Measurements from ENCODE around the gene PIP5K1A. TPM values are rescaled to one million over a fixed set of nuclear protein-coding genes. Genes with fewer than 3 reads are reported as not detected.
"Not testable (repeated sequence)": the region's sequence is repeated elsewhere in the genome, so short reads cannot be mapped to it uniquely, and the experiment has no call there.

Gene PIP5K1A
- total RNA-seq, 2 experiments from 2014 or later: 78.6 to 84.3 TPM

GRCh38 chr1:151166505-151166956, 31.8 kb upstream of the PIP5K1A start:
- peaks cover 46% of the 10 kb centered on the region for H3K4me1 Mint-ChIP-seq (ENCODE audit: low read depth)
- H3K27ac Mint-ChIP-seq: peak overlapping the region; percentile 92
- peaks cover 30% of the 10 kb centered on the region for H3K36me3 Mint-ChIP-seq
- intact Hi-C loops (cut with micrococcal nuclease): loop anchor here (1.0 kb wide), 2 partner anchors 24 to 115 kb away; partner anchors contain the start of gene VPS72
- CTCF ChIA-PET: interaction anchor here (0.6 to 1.2 kb wide), 5 partner anchors 10 to 96 kb away, joined by 3 to 6 read pairs (median 3); partner anchors contain the start of genes GABPB2 and TNFAIP8L2
- H3K4me3 Mint-ChIP-seq: peak overlapping the region; percentile 92
- peaks cover 2% of the 10 kb centered on the region for H3K27me3 Mint-ChIP-seq
- peak; percentile 19 for DNase-seq
- POLR2A ChIA-PET: interaction anchor here (0.6 to 3.4 kb wide), 6 partner anchors 10 to 70 kb away, joined by 3 to 18 read pairs (median 6); partner anchors contain the start of genes TNFAIP8L2 and VPS72
- H3K9me3 Mint-ChIP-seq: no peaks in the 10 kb centered on the region

DNA sequence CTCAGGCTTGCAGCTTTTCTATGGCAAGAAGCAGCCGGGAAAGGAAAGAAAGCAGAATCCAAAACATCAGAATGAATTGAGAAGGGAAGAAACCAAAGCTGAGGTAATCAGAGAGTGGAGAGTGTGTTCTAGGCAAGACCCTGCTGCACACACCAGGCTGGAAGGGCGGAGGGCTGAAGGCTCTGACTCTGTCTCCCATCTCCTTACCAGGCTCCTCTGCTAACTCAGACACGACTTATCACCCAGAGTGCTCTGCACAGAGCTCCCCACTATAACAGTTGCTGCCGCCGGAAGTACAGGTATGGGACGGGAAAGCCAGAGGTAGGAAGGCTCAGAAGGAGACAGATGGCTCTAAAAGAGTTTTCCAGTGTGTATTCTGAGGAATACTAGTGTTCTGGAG, 31.2 kb upstream of the PIP5K1A start:
- intact Hi-C loops (cut with micrococcal nuclease): no loop called here
- H3K36me3 Mint-ChIP-seq: peaks cover 26% of the 10 kb centered on the region
- peaks cover 40% of the 10 kb centered on the region for H3K4me1 Mint-ChIP-seq (ENCODE audit: low read depth)
- peak overlapping the region; percentile 92 for H3K4me3 Mint-ChIP-seq
- CTCF ChIA-PET: interaction anchor here (0.6 to 1.0 kb wide), 2 partner anchors 10 to 68 kb away, joined by 3 to 6 read pairs; partner anchors contain the start of gene TNFAIP8L2
- no peaks in the 10 kb centered on the region for H3K9me3 Mint-ChIP-seq
- peak overlapping the region; percentile 92 for H3K27ac Mint-ChIP-seq
- no peak for DNase-seq
- peaks cover 2% of the 10 kb centered on the region for H3K27me3 Mint-ChIP-seq
- POLR2A ChIA-PET: interaction anchor here (1.0 to 3.4 kb wide), 3 partner anchors 10 to 22 kb away, joined by 5 to 18 read pairs (median 6); partner anchors contain the start of genes TNFAIP8L2 and VPS72

- CTCF ChIA-PET: interaction anchor here (0.8 to 1.0 kb wide), 2 partner anchors 81 to 83 kb away, joined by 3 read pairs; no protein-coding TSS in a partner anchor
- Mint-ChIP-seq H3K4me1 (ENCODE audit: low read depth) (peaks cover 16% of the 10 kb centered on the region), H3K27ac (no peak overlapping the region), H3K9me3 (no peaks in the 10 kb centered on the region), H3K4me3 (no peak overlapping the region), H3K36me3 (peaks cover 29% of the 10 kb centered on the region), H3K27me3 (no peaks in the 10 kb centered on the region)
- intact Hi-C loops (cut with micrococcal nuclease): no loop called here
- DNase-seq: no peak
- POLR2A ChIA-PET: interaction anchor here (0.9 to 1.4 kb wide), 2 partner anchors 10 to 12 kb away, joined by 3 to 4 read pairs; no protein-coding TSS in a partner anchor
These were observed 27.2 kb upstream of the PIP5K1A start for GRCh38 chr1:151171190-151171589.

DNA sequence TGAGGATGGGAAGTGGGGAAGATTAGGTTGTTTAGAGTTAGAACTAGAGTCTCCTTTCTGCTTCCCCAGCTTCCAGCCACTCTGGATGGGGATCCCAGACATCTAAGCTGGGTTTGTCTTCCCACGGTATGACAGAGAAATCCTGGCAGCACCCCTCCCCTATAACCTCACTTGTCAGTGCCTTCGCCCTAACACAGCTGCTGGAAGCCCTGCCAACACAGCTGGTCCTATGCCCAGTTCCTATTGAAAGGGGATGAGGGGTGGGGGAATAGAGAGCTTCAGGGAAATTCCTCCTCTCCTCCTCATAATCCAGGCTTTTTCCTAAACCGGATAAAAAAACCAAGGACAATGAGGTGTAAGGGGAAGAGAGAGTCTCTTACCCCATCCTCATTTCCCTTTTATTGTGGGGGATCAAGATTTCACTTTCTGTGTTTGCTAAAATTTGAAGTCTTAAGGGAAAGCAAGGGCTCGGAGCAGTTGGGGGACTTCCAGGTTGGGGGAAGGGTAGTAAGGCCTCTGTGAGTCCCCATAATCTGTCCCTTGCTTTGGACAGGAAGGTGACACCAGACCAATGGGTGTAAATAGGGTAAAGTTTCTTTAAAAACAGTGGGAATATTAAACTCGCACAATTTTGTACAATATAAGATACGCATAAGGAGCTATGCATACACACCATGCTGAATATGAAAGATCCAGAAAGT, 23.2 kb upstream of the PIP5K1A start:
- Mint-ChIP-seq H3K9me3 (no peaks in the 10 kb centered on the region), H3K27ac (no peak overlapping the region), H3K4me3 (no peak overlapping the region), H3K4me1 (ENCODE audit: low read depth) (no peaks in the 10 kb centered on the region), H3K36me3 (peaks cover 31% of the 10 kb centered on the region), H3K27me3 (no peaks in the 10 kb centered on the region)
- no peak for DNase-seq
- ChIA-PET POLR2A (no interaction called here), CTCF (interaction anchor here (1.0 kb wide), 1 partner anchor 19 kb away, joined by 3 read pairs; the partner anchor contains the start of gene TNFAIP8L2)
- intact Hi-C loops (cut with micrococcal nuclease): no loop called here

DNA sequence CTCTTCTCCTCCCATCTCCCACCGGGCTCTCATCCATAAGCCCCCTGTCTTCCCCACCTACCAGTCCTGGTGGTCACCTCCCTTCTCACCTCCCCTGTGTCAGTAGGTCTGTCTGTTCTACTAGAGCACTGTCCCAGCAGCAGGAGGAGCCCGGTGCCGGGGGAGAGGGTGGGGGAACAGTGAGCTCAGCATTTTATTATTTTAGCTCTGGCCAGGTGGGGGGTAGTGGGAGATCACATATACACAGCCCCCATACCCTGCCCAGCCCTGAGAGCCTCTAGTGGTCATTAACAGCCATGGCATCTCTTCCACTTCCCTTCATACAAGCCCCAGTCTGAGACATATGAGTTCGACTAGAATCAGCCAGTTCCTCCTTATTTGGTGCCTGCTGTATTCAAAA, 22.5 kb upstream of the PIP5K1A start, which contains the start of gene TMOD4:
TSS of gene TMOD4 (minus strand) at position 119 of the 400 bp plus-strand sequence. CDS start 1,106 bp downstream, outside the sequence.
- ChIA-PET POLR2A (no interaction called here), CTCF (interaction anchor here (1.0 to 1.1 kb wide), 2 partner anchors 14 to 19 kb away, joined by 3 to 5 read pairs; partner anchors contain the start of genes TNFAIP8L2 and VPS72)
- Mint-ChIP-seq H3K27ac (peak within 1 kb of the TSS; percentile 55), H3K36me3 (peaks cover 32% of the 10 kb centered on the region), H3K4me3 (no peak within 1 kb of the TSS), H3K9me3 (no peaks in the 10 kb centered on the region), H3K4me1 (ENCODE audit: low read depth) (no peaks in the 10 kb centered on the region), H3K27me3 (no peaks in the 10 kb centered on the region)
- intact Hi-C loops (cut with micrococcal nuclease): no loop called here
- no peak for DNase-seq

DNA sequence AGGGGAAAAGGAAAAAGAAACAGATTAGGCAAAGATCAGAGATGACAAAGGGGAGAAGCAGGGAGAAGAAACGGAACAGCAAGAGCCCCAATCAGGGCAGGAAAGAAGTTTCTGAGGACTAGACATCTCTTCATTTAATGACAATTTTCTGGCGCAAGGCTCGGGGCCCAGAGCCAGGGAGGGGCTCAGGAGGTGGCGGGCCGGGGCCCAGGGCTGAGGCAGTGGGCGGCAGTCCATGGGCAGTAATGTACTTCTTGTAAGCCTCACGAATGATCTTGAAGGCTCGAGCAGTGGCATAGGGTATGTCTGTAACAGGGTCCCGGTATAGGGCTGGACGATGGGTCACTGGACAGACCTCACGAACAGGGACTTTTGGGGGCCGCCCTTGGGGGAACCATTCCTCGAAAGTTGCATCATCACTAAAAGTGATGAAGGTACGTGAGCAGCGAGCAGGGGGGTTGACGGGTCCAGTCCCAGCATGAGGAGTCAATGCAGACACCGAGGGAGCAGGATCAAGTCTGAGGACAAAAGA, 21.8 kb upstream of the PIP5K1A start:
- CTCF ChIA-PET: interaction anchor here (1.1 kb wide), 1 partner anchor 13 kb away, joined by 5 read pairs; the partner anchor contains the start of gene VPS72

GRCh38 chr1:151184211-151184610, 14.1 kb upstream of the PIP5K1A start:
- intact Hi-C loops (cut with micrococcal nuclease): no loop called here
- Mint-ChIP-seq H3K27me3 (no peaks in the 10 kb centered on the region), H3K4me3 (no peak overlapping the region), H3K36me3 (peaks cover 39% of the 10 kb centered on the region), H3K4me1 (ENCODE audit: low read depth) (peaks cover 13% of the 10 kb centered on the region), H3K27ac (no peak overlapping the region), H3K9me3 (no peaks in the 10 kb centered on the region)
- ChIA-PET POLR2A (interaction anchor here (0.5 kb wide), 1 partner anchor 26 kb away, joined by 5 read pairs; no protein-coding TSS in a partner anchor), CTCF (no interaction called here)
- DNase-seq: no peak

More for the DNA sequence above, 21.8 kb upstream of the PIP5K1A start:
- no peaks in the 10 kb centered on the region for H3K27me3 Mint-ChIP-seq
- intact Hi-C loops (cut with micrococcal nuclease): no loop called here
- H3K4me1 Mint-ChIP-seq (ENCODE audit: low read depth): no peaks in the 10 kb centered on the region
- H3K4me3 Mint-ChIP-seq: no peak overlapping the region
- POLR2A ChIA-PET: no interaction called here
- peaks cover 37% of the 10 kb centered on the region for H3K36me3 Mint-ChIP-seq
- no peak overlapping the region for H3K27ac Mint-ChIP-seq
- no peak for DNase-seq
- no peaks in the 10 kb centered on the region for H3K9me3 Mint-ChIP-seq

DNA sequence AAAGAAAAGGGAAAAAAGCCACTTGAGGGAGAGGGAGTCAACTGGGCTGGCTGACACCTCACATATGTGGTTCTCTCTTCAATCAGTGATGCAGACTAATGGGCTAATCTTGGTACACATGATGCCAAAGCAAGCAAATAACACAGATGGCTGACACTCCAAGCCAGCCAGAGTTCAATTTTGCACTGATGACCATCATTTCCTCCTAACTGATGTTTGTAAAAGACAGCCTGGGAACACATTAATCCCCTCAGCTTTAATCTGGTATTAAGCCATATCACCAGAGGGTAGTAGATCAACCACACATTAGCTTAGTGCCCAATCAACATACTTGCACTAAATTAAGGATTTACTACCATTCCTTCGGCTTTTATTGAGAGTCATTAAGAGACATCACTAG, 11.1 kb upstream of the PIP5K1A start:
- no peak for DNase-seq
- peaks cover 25% of the 10 kb centered on the region for H3K36me3 Mint-ChIP-seq
- POLR2A ChIA-PET: interaction anchor here (1.3 kb wide), 1 partner anchor 12 kb away, joined by 4 read pairs; no protein-coding TSS in a partner anchor
- intact Hi-C loops (cut with micrococcal nuclease): no loop called here
- H3K4me1 Mint-ChIP-seq (ENCODE audit: low read depth): peaks cover 22% of the 10 kb centered on the region
- no peak overlapping the region for H3K27ac Mint-ChIP-seq
- CTCF ChIA-PET: interaction anchor here (1.0 to 1.3 kb wide), 3 partner anchors 30 to 153 kb away, joined by 3 to 5 read pairs (median 4); partner anchors contain the start of gene TNFAIP8L2
- H3K4me3 Mint-ChIP-seq: no peak overlapping the region
- no peaks in the 10 kb centered on the region for H3K27me3 Mint-ChIP-seq
- H3K9me3 Mint-ChIP-seq: no peaks in the 10 kb centered on the region

- H3K9me3 Mint-ChIP-seq; H3K27me3 Mint-ChIP-seq; intact Hi-C loops (cut with micrococcal nuclease); DNase-seq: not testable (repeated sequence)
- Mint-ChIP-seq H3K27ac (peak overlapping the region; percentile 94), H3K4me3 (peak overlapping the region; percentile 97), H3K36me3 (peaks cover 15% of the 10 kb centered on the region), H3K4me1 (ENCODE audit: low read depth) (peaks cover 22% of the 10 kb centered on the region)
- CTCF ChIA-PET: interaction anchor here (2.8 kb wide), 1 partner anchor 88 kb away, joined by 17 read pairs; no protein-coding TSS in a partner anchor
- POLR2A ChIA-PET: interaction anchor here (1.3 to 2.2 kb wide), 2 partner anchors 22 to 66 kb away, joined by 6 to 7 read pairs; partner anchors contain the start of gene PSMD4
These were observed 9.7 kb upstream of the PIP5K1A start for GRCh38 chr1:151188667-151189066.

DNA sequence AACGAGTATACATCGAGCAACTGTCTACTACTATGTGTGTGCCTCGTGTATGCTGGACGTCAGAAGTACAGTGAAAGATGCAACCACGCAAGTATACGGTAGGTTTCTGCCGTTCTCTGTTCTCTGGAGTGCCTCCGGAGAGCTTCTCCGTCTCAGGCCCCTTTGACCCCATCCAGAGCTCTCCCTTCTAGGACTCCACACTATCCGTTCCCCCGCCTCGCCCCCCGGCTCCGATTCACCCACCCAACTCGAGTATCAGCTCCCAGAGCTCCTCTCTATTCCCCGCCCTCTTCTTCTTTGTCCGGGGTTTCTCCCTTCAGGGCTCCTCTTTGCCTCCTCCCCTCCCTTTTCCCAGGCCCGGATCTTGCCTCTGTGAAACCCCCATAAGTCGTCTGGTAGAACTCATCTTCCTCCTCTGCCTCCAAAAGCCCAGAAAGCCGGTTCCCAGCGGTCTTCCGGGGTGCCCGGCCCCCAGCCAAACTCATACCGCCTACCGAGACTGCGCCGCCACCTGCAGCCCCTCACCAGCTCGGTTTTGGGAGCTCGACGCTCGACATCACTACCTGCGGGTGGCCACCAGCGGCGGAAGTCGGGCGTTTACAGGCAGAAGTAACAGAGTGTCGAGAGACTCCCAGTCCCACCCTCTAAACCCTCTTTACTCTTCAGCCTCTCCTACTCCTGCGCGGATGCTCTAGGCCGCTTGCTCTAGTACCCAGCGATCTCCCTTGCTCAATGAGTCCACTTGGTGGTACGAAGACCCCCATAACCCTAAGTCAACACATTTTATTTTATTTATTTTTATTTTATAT, 8.5 kb upstream of the PIP5K1A start, which contains the start of gene VPS72:
TSS of gene VPS72 (minus strand) at position 561 of the 809 bp plus-strand sequence. CDS start at position 485, 76 bp downstream.
- peak within 1 kb of the TSS; percentile 94 for H3K27ac Mint-ChIP-seq
- CTCF ChIA-PET: interaction anchor here (1.1 to 2.8 kb wide), 10 partner anchors 9 to 151 kb away, joined by 3 to 17 read pairs (median 5); partner anchors contain the start of genes PIP5K1A, TNFAIP8L2 and ZNF687
- peak within 1 kb of the TSS; percentile 97 for H3K4me3 Mint-ChIP-seq
- POLR2A ChIA-PET: interaction anchor here (0.7 to 2.2 kb wide), 14 partner anchors 9 to 164 kb away, joined by 3 to 11 read pairs (median 4); partner anchors contain the start of genes PIP5K1A, PSMD4, TNFAIP8L2 and ZNF687
- peaks cover 22% of the 10 kb centered on the region for H3K4me1 Mint-ChIP-seq (ENCODE audit: low read depth)
- H3K9me3 Mint-ChIP-seq: no peaks in the 10 kb centered on the region
- peaks cover 6% of the 10 kb centered on the region for H3K36me3 Mint-ChIP-seq
- intact Hi-C loops (cut with micrococcal nuclease): loop anchor here (1.0 kb wide), 2 partner anchors 8 to 24 kb away; partner anchors contain the start of genes PIP5K1A and SCNM1
- DNase-seq: peak; percentile 93
- no peaks in the 10 kb centered on the region for H3K27me3 Mint-ChIP-seq

- ChIA-PET CTCF (interaction anchor here (5.4 kb wide), 1 partner anchor 60 kb away, joined by 32 read pairs; no protein-coding TSS in a partner anchor), POLR2A (no interaction called here)
- H3K4me3 Mint-ChIP-seq: no peak overlapping the region
- peaks cover 2% of the 10 kb centered on the region for H3K36me3 Mint-ChIP-seq
- intact Hi-C loops (cut with micrococcal nuclease): no loop called here
- H3K27me3 Mint-ChIP-seq: no peaks in the 10 kb centered on the region
- peaks cover 25% of the 10 kb centered on the region for H3K4me1 Mint-ChIP-seq (ENCODE audit: low read depth)
- no peaks in the 10 kb centered on the region for H3K9me3 Mint-ChIP-seq
- H3K27ac Mint-ChIP-seq: no peak overlapping the region
- DNase-seq: no peak
These were observed 6.3 kb upstream of the PIP5K1A start for GRCh38 chr1:151192047-151192446.

Measured in activated CD4-positive, alpha-beta memory T cell treated with anti-CD3 and anti-CD28 coated beads for 36 hours (primary cell).